GM12864 (cell line): ENCODE measurements around the gene TM2D3.

Experiments used
- DNase-seq: peaks from one replicate; pipeline ENCODE4 v3.0.0-alpha.2; 2011; ENCODE audit warnings: low read depth
- H3K4me3 ChIP-seq: 2 replicates; pipeline ENCODE4 v1.5.1; 2011; ENCODE audit warnings: mild to moderate bottlenecking, low read depth, low read length, control low read depth
- TF ChIP-seq, protein P1 (sequence below): IDR thresholded peaks from 2 replicates; pipeline ENCODE4 v1.5.1; 2011; ENCODE audit warnings: low read depth, mild to moderate bottlenecking, moderate library complexity, low read length, control low read depth, inconsistent platforms; ENCODE audit errors: missing control alignments

Gene TM2D3

DNA sequence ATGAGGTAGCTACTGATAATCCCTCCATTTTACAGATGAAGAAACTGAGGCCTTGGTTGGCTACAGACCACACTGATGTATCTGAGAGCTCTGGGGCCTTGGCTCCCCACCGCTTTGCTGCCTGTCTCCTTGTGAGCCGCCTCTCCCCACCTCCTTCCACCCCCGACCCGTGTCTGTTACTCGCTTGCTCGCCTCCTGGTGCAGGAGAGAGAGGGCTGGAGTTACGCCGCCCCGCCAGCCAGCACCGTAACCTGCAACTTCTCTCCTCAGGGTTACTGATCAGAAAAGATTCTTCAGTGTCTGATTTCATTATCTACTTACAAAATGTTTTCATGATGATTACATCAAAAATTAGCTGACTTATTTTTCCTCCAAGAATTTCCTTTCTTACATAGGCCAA is 34.1 kb downstream of the TM2D3 start:
- TF ChIP-seq, protein P1, sequence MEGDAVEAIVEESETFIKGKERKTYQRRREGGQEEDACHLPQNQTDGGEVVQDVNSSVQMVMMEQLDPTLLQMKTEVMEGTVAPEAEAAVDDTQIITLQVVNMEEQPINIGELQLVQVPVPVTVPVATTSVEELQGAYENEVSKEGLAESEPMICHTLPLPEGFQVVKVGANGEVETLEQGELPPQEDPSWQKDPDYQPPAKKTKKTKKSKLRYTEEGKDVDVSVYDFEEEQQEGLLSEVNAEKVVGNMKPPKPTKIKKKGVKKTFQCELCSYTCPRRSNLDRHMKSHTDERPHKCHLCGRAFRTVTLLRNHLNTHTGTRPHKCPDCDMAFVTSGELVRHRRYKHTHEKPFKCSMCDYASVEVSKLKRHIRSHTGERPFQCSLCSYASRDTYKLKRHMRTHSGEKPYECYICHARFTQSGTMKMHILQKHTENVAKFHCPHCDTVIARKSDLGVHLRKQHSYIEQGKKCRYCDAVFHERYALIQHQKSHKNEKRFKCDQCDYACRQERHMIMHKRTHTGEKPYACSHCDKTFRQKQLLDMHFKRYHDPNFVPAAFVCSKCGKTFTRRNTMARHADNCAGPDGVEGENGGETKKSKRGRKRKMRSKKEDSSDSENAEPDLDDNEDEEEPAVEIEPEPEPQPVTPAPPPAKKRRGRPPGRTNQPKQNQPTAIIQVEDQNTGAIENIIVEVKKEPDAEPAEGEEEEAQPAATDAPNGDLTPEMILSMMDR = no peak
- H3K4me3 ChIP-seq = no peak overlapping the region
- DNase-seq = no peak

DNA sequence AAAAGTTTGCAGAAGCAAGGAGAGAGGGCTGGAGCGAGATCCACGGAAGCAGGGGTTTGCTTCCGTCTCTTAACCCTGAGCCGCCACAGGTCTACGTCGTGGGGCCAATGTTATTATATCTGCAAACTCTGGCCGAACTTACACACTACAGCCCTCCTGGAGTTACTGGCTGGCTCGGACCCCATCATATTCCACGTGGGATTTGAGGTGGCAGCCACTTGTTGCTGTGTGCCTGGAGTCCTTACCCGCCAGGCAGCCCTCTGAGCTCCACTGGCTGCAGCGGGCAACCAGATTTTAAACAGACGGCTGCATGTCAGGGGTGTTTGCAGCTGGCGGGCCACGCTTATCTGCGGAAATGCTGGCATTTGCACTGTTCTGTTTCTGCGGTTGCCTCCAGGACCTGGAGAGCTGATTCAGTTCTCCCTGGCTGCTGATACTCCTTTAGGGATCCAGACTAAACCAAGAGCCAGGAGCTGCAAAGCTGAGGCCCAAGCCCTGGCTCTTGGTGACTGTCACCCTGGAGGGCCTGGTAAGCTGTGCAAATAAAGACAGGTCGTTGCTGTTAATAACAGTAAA is 34.7 kb downstream of the TM2D3 start:
- DNase-seq = no peak
- H3K4me3 ChIP-seq = no peak overlapping the region
- TF ChIP-seq, protein P1 = no peak

DNA sequence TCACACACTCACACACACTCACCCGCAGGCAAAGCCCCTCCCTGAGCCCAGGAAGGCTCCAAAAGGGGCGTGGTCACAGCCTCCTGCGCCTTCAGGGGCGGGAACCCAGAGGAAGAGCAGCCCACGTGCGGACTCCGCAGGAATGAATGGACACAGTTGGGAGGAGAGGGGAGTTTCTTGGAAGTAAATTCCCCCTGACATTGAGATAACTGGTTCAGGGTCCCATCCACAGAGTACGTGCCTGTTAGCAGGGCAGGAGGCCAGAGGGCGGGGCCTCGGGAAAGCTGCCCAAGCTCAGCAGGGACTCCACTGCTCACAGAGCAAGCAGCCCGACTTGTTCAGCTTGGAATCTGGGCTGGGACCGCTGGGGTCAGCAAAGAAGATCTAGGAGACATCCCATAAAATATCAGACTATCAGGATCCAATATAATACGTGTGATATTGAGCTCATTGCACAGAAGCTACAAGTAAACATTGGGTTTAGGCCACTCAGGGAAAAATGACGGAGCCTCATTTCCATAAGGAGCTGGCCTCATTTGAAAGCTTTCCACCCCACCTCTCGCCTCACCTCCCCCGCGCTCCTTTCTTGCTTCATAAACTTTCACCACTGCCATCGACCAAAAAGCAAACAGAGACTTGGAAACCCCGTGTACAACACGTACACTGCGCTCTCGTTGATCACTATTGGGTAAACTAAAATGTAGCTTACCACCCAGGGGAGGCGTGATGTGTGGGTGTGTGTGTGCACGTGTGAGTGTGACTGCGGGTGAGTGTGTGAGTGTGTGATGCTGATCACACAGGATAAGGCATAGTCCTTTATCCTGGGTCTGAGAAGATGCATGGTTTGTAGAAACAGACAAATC is 36.0 kb downstream of the TM2D3 start:
- TF ChIP-seq, protein P1 = no peak
- H3K4me3 ChIP-seq = no peak overlapping the region
- no peak for DNase-seq

DNA sequence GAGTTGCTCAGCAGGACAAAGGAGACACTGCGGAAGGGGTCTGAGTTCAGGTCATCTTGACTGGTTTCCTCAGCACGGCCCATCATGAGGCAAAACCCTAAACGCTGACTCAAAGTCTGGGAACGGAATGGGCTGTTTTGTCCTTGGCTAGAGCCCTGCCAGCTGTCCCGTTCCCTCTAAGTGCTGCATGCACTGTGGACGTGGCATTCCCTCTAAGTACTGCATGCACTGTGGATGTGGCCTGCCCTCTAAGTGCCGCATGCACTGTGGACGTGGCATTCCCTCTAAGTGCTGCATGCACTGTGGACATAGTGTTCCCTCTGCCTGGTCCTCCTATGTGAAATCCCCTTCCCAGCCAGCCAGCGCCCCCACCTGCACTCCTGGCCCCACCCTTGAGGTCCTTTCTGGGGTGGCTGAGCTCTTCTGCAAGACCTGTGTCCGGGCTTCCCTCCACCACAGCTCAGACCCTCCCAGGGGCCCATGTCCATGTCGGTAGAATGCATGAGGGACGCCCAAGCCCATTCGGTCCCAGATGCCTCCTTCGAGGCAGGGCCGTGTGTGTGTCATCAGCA is 36.7 kb downstream of the TM2D3 start:
- H3K4me3 ChIP-seq = no peak overlapping the region
- TF ChIP-seq, protein P1 = no peak
- DNase-seq = no peak

DNA sequence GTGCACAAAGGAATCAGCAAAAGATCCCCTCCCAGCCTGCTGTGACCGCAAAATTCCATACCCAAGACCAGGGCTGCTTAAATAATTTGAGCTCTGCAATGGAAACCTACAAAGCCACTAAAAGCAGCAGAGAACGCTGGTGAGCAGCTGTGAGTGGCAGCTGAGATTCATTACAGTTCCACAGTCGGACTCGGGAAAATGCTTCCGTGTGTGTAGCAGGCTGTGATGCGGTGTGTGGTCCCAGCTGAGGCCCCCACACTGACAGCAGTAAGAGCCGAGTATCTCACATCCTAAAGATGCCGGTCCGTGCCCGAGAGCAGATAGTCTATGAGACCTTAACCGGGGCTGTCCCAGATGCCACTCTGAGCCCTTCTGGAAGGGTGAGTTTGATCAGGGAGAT is 37.4 kb downstream of the TM2D3 start:
- TF ChIP-seq, protein P1 = no peak
- no peak overlapping the region for H3K4me3 ChIP-seq
- DNase-seq = no peak

DNA sequence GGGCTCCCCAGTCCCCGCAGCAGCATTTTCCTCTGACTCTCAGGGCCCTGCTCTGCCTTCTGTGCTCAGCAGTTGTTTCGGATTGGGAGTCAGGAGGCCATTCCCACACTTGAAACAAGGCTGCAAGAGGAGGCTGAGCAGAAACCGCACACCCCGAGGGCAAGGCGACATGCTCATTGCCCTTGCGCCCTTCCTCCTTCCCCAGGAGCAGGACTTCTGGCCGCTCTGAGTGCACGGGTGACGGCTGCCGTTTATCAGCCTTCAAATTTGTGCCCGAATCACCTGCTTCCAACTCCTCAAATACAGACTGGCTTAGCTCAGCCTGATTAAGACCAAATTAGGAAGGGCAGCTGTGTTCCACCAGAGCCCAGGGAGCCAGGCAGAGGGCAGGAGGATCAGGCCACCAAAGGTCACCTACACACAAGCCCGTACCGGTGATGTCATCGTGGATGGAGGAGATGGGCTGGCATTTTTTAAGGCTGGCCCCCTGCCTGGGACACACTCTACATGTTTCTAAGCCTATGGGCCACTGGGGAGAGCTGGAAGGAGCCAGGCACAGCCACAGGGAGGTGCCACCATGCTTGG is 38.1 kb downstream of the TM2D3 start:
- no peak overlapping the region for H3K4me3 ChIP-seq
- DNase-seq = no peak
- TF ChIP-seq, protein P1 = no peak
